Endothelial cell (in vitro differentiated cells): ENCODE results near the gene ZC3H12C. TPM values are rescaled to one million over a fixed set of nuclear protein-coding genes. Genes with fewer than 3 reads are reported as not detected.

Experiments used
- DNase-seq: peaks from one replicate; pipeline ENCODE4 v3.0.0; 2021; ENCODE audit warnings: low spot score
- H3K27ac Mint-ChIP-seq: one replicate; pipeline ENCODE4 v1.8.0; 2021; ENCODE audit warnings: mixed read lengths, inconsistent platforms; ENCODE audit not compliant: unreplicated experiment
- H3K27me3 Mint-ChIP-seq: one replicate; pipeline ENCODE4 v1.8.0; 2021; ENCODE audit warnings: mild to moderate bottlenecking, moderate library complexity, mixed read lengths, inconsistent platforms; ENCODE audit not compliant: unreplicated experiment
- H3K36me3 Mint-ChIP-seq: one replicate; pipeline ENCODE4 v1.8.0; 2021; ENCODE audit warnings: mild to moderate bottlenecking, low read depth, mixed read lengths, inconsistent platforms; ENCODE audit not compliant: unreplicated experiment
- H3K4me1 Mint-ChIP-seq: one replicate; pipeline ENCODE4 v1.8.0; 2021; ENCODE audit warnings: mild to moderate bottlenecking, mixed read lengths, inconsistent platforms; ENCODE audit not compliant: unreplicated experiment
- H3K4me3 Mint-ChIP-seq: one replicate; pipeline ENCODE4 v1.8.0; 2021; ENCODE audit warnings: mild to moderate bottlenecking, mixed read lengths, inconsistent platforms; ENCODE audit not compliant: unreplicated experiment
- H3K9me3 Mint-ChIP-seq: one replicate; pipeline ENCODE4 v1.8.0; 2021; ENCODE audit warnings: mixed read lengths, inconsistent platforms; ENCODE audit not compliant: unreplicated experiment
- total RNA-seq: library from RNA; stranded (reverse); fragmentation: NEBNext Ultra II Directional; extraction: Animal tissue kit (Norgen Biotek cat#: 25700); gene quantifications from one replicate; pipeline ENCODE4 v1.2.1, GENCODE V29; 2021; ENCODE audit not compliant: unreplicated experiment
- TF ChIP-seq, protein P1 (sequence below): fragments of 200-600 bp; sonication (generic); IDR thresholded peaks from one replicate; pipeline ENCODE4 v1.5.0; 2021; ENCODE audit warnings: antibody characterized with exemption; ENCODE audit not compliant: unreplicated experiment

ZC3H12C gene
- total RNA-seq, 1 donor from 2014 or later, result 6.4 TPM

DNA sequence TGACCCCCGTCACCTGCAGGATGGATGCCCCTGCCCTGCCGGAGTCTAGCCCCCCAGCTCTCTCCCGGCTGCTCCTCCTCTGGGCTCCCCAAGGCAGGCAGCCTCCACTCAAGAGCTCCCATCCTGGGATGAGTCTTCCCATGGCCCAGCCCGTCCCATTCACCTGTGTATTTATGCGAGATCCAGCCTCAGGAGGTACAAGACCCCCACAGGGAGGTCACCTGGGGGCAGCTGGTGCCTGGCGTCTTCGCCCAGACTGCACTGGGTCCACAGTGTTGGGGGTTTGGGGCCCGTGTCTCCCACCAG lies 43.0 kb upstream of the ZC3H12C start:
- no peak overlapping the region for H3K27ac Mint-ChIP-seq
- no peak overlapping the region for H3K4me3 Mint-ChIP-seq
- H3K9me3 Mint-ChIP-seq, result peaks cover 5% of the 10 kb centered on the region
- TF ChIP-seq, protein P1, sequence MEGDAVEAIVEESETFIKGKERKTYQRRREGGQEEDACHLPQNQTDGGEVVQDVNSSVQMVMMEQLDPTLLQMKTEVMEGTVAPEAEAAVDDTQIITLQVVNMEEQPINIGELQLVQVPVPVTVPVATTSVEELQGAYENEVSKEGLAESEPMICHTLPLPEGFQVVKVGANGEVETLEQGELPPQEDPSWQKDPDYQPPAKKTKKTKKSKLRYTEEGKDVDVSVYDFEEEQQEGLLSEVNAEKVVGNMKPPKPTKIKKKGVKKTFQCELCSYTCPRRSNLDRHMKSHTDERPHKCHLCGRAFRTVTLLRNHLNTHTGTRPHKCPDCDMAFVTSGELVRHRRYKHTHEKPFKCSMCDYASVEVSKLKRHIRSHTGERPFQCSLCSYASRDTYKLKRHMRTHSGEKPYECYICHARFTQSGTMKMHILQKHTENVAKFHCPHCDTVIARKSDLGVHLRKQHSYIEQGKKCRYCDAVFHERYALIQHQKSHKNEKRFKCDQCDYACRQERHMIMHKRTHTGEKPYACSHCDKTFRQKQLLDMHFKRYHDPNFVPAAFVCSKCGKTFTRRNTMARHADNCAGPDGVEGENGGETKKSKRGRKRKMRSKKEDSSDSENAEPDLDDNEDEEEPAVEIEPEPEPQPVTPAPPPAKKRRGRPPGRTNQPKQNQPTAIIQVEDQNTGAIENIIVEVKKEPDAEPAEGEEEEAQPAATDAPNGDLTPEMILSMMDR, result no peak
- peaks cover 1% of the 10 kb centered on the region for H3K27me3 Mint-ChIP-seq
- no peaks in the 10 kb centered on the region for H3K4me1 Mint-ChIP-seq
- no peak for DNase-seq
- peaks cover 7% of the 10 kb centered on the region for H3K36me3 Mint-ChIP-seq

DNA sequence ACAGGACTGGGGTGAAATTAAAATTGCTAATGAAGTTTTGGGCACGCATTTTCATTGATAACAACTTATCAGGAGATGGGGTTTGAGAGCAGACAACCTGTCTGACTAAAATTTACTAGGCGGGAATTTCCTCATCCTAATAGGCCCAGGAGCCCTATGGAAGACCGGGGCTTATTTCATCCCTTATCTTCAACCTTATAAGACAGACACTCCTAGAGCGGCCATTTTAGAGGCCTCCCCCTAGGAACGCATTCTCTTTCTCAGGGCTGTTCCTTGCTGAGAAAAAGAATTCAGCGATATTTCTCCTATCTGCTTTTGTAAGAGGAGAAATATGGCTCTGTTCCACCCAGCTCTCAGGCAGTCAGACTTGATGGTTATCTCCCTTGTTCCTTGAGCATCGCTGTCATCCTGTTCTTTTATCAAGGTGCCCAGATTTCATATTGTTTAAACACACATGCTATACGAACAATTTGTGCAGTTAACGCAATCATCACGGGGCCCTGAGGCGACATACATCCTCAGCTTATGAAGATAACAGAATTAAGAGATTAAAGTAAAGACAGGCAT lies 39.3 kb upstream of the ZC3H12C start:
- no peak overlapping the region for H3K27ac Mint-ChIP-seq
- H3K9me3 Mint-ChIP-seq, result peaks cover 5% of the 10 kb centered on the region
- TF ChIP-seq, protein P1, result no peak
- peaks cover 7% of the 10 kb centered on the region for H3K36me3 Mint-ChIP-seq
- DNase-seq, result no peak
- H3K4me1 Mint-ChIP-seq, result no peaks in the 10 kb centered on the region
- no peak overlapping the region for H3K4me3 Mint-ChIP-seq
- H3K27me3 Mint-ChIP-seq, result peaks cover 1% of the 10 kb centered on the region

- H3K36me3 Mint-ChIP-seq, result peaks cover 7% of the 10 kb centered on the region
- H3K4me1 Mint-ChIP-seq, result no peaks in the 10 kb centered on the region
- no peak for DNase-seq
- peaks cover 4% of the 10 kb centered on the region for H3K27me3 Mint-ChIP-seq
- no peak overlapping the region for H3K4me3 Mint-ChIP-seq
- TF ChIP-seq, protein P1, result no peak
- H3K27ac Mint-ChIP-seq, result no peak overlapping the region
- H3K9me3 Mint-ChIP-seq, result peaks cover 5% of the 10 kb centered on the region
These were observed 36.2 kb upstream of the ZC3H12C start for GRCh38 chr11:110056956-110057355.

DNA sequence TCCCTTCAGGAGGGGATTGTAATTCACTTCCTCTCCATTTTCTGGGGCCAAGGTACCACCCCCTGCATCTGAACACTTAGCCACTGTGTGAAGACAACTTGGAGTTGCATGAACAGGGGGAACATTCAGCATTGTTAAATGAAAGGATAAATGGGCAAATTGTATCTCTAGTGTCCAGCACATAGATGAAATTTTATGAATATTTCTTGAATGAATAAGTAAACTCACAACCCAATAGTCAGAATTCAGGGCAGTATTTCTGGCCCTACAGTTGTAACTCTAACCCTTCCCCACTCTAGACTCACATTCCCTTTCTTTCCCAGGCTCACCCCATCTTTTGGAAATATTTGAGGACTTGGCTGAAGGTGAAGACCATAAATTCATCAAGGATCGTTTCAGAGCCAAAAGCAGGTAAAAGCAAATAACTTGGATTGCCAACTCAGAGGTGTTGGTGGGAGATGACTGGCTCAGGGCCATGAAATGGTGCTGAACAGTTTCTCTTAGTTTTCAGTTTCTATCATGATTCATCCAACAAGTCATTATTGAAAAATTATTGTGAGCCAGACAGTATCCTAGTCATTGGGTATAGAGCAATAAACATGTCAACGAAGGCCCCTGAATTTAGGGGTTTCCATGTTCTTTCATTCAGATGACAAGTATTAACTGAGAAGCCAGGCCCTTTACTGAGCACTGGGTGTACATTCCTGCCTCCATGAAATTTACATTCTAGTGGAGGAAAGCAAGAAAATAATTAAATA lies 33.3 kb upstream of the ZC3H12C start:
- Mint-ChIP-seq H3K4me3 (no peak overlapping the region), H3K27ac (no peak overlapping the region), H3K36me3 (no peaks in the 10 kb centered on the region), H3K4me1 (no peaks in the 10 kb centered on the region), H3K27me3 (peaks cover 3% of the 10 kb centered on the region), H3K9me3 (no peaks in the 10 kb centered on the region)
- DNase-seq, result no peak
- TF ChIP-seq, protein P1, result no peak

- Mint-ChIP-seq H3K4me1 (no peaks in the 10 kb centered on the region), H3K36me3 (no peaks in the 10 kb centered on the region), H3K27ac (no peak overlapping the region), H3K27me3 (peaks cover 3% of the 10 kb centered on the region), H3K9me3 (no peaks in the 10 kb centered on the region), H3K4me3 (no peak overlapping the region)
- TF ChIP-seq, protein P1, result no peak
- DNase-seq, result no peak
These were observed 31.9 kb upstream of the ZC3H12C start for GRCh38 chr11:110061296-110061695.
